HG02981 (cell line): ENCODE data around the gene BRCC3.
"Not testable (repeated sequence)": the region's sequence is repeated elsewhere in the genome, so short reads cannot be mapped to it uniquely, and the experiment has no call there.

Source experiments
- ATAC-seq: cut with Tn5 transposase; IDR thresholded peaks from one replicate; pipeline ENCODE4 v1.9.1; 2021; ENCODE audit warnings: mild to moderate bottlenecking, moderate library complexity; ENCODE audit not compliant: unreplicated experiment

The BRCC3 gene

GRCh38 chrX:155143959-155144548 is 72.7 kb downstream of the BRCC3 start:
- ATAC-seq: no peak

DNA sequence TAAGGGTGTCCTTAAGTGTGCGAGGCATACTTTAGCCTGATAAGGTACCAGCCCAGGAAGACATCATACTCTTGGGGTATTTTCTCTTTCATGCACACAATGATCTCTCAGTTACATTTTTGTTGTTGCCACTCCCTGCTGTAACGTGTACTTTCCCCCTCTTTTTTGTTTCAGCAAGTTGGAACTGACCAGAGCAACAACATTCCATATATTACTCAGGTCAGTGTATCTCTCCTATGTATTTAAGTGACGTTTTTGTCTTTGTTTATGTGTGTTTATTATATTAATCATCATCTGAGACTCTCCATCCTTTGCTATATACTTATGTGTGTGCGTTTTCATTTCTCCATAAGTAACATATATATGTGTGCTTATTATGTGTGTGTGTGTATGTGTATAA is 73.6 kb downstream of the BRCC3 start:
- no peak for ATAC-seq

- not testable (repeated sequence) for ATAC-seq
Measured at GRCh38 chrX:155147612-155148011, 76.3 kb downstream of the BRCC3 start.

- ATAC-seq: not testable (repeated sequence)
Measured at GRCh38 chrX:155148166-155148565, 76.9 kb downstream of the BRCC3 start.

DNA sequence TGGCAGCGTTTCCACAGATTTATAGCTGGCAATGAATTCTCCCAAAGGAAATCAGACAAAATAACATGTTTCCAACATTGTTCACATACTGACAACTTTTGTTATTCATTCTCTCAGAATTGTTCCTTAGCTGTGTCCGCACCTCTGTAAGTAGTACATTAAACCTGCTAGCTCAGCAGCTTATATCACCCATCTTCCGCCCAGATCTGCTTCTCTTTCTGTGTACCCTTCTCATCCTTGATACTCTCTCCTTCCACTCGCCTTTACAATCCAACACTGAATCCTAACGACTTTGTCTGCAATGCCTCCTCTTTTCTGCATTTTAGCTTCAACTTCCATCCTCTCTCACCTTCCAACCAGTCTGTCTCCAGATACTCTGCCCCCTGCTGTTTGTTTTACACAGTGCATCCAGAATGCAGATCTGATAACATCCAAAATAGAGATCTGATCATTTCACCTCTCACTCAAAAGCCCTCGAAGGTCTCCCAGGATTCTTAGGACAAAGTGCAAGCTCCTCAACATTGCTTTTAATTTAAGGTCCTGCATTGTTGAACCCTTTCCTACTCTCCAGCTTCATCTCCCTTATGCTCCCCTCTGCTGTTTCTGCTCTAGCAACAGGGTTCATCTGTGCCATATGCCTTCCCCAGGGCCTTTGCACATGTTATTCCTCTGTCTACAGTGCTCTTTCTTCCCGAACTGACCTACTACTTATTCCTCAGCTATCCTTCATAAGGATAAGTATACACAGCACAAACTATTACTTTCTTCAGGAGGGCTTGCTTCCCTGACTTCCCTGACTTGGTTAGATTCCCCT is 77.6 kb downstream of the BRCC3 start:
- no peak for ATAC-seq

- ATAC-seq: no peak
Measured at GRCh38 chrX:155169881-155170280, 98.6 kb downstream of the BRCC3 start.
